Measurements from ENCODE around the gene TMEFF2. TPM values are rescaled to one million over a fixed set of nuclear protein-coding genes. Genes with fewer than 3 reads are reported as not detected.
"Not testable (repeated sequence)": the region's sequence is repeated elsewhere in the genome, so short reads cannot be mapped to it uniquely, and the experiment has no call there.

TMEFF2 gene
- total RNA-seq, 1 donor from 2014 or later: 0.16 TPM

DNA sequence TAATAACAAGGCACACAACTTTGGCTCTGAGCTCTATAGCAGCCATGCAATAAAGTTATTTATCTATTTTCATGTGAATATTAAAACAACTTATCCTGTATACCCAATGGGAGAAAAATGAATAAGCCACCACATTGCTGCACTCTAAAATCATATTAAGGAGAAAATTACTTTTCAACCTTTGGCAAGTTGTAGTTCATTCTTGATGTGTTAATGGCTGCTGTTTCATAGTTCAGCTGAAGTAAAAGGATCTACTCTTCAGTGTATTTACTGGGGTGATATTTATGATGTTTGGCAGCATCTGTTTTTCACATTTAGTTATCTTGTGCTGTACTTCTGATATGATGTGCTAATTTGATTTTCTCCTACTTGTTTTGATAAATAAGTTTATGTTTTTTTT lies 71.8 kb downstream of the TMEFF2 start:
- intact Hi-C loops (cut with micrococcal nuclease): no loop called here
- H3K27me3 ChIP-seq (ENCODE audit: low read depth): no peaks in the 10 kb centered on the region
- no peak overlapping the region for H3K4me3 ChIP-seq
- H3K36me3 ChIP-seq: no peaks in the 10 kb centered on the region
- H3K4me1 ChIP-seq: peaks cover 16% of the 10 kb centered on the region
- TF ChIP-seq, protein P1, sequence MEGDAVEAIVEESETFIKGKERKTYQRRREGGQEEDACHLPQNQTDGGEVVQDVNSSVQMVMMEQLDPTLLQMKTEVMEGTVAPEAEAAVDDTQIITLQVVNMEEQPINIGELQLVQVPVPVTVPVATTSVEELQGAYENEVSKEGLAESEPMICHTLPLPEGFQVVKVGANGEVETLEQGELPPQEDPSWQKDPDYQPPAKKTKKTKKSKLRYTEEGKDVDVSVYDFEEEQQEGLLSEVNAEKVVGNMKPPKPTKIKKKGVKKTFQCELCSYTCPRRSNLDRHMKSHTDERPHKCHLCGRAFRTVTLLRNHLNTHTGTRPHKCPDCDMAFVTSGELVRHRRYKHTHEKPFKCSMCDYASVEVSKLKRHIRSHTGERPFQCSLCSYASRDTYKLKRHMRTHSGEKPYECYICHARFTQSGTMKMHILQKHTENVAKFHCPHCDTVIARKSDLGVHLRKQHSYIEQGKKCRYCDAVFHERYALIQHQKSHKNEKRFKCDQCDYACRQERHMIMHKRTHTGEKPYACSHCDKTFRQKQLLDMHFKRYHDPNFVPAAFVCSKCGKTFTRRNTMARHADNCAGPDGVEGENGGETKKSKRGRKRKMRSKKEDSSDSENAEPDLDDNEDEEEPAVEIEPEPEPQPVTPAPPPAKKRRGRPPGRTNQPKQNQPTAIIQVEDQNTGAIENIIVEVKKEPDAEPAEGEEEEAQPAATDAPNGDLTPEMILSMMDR (IDR thresholded peaks at IDR 0.05; ENCODE audit: borderline replicate concordance): no peak
- H3K9me3 ChIP-seq (replicated peaks): peaks cover 2% of the 10 kb centered on the region
- DNase-seq: no peak
- no peak overlapping the region for H3K27ac ChIP-seq (replicated peaks)

DNA sequence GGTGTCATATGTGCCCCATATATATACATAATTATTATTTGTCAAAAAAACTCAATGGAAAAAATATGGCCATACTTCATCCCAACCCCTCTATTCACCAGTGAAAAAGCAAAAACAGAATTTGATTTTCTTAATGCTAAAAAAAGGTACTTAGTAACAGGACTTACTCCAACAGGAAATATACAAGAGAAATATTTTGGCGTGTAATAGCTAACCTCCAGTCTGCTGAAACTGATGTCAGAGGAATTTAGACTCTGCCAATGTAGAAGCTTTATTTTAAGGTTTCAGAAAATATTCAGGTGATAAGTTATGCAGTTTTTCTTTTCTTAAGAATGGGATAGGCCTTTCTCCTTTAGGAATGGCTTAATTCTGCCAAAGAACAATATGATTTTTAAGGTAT lies 72.6 kb downstream of the TMEFF2 start:
- DNase-seq: no peak
- Histone ChIP-seq H3K4me1 (peaks cover 16% of the 10 kb centered on the region), H3K4me3 (no peak overlapping the region), H3K36me3 (no peaks in the 10 kb centered on the region), H3K27ac (replicated peaks) (no peak overlapping the region), H3K27me3 (ENCODE audit: low read depth) (no peaks in the 10 kb centered on the region), H3K9me3 (replicated peaks) (peaks cover 9% of the 10 kb centered on the region)
- TF ChIP-seq, protein P1 (IDR thresholded peaks at IDR 0.05; ENCODE audit: borderline replicate concordance): no peak
- intact Hi-C loops (cut with micrococcal nuclease): no loop called here

DNA sequence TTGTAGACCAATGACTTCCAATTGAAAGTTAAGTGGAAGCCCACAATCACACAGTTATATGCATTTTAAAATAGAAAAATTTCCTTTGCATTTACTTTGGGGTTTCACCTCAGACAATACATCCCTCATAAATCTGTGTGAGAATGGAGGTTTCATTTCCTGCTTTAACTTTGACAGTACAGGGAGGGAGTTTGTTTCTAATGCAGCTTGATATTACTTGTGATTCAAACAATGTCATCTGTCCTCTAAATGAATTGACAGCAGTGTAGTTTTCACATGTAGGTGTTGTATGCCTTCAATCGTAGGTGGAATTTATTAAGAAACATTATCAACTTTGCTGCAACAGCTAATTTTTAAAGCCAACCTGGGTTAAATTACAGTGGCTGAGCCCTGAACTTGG lies 75.2 kb downstream of the TMEFF2 start:
- intact Hi-C loops (cut with micrococcal nuclease): no loop called here
- TF ChIP-seq, protein P1 (IDR thresholded peaks at IDR 0.05; ENCODE audit: borderline replicate concordance): no peak
- no peak overlapping the region for H3K27ac ChIP-seq (replicated peaks)
- H3K36me3 ChIP-seq: no peaks in the 10 kb centered on the region
- no peak for DNase-seq
- H3K4me3 ChIP-seq: no peak overlapping the region
- peaks cover 16% of the 10 kb centered on the region for H3K4me1 ChIP-seq
- no peaks in the 10 kb centered on the region for H3K27me3 ChIP-seq (ENCODE audit: low read depth)
- peaks cover 13% of the 10 kb centered on the region for H3K9me3 ChIP-seq (replicated peaks)

DNA sequence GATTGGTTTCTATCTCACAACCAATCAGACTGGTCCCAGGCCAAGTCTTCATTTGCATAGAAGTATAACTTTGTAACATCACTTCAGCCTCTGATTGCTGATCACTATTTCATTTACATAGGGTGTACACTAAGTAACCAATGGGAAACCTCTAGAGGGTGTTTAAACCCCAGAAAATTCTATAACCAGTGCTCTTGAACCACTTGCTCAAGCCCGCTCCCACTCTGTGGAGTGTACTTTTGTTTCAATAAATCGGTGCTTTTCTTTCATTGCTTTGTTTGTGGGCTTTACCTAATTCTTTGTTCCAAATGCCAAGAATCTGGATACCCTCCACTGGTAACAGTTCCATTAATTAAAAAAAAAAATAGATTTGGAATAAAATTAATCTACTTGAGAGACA lies 77.0 kb downstream of the TMEFF2 start:
- Histone ChIP-seq H3K9me3 (replicated peaks) (peaks cover 13% of the 10 kb centered on the region), H3K4me1 (peaks cover 5% of the 10 kb centered on the region), H3K27ac (replicated peaks) (no peak overlapping the region), H3K27me3 (ENCODE audit: low read depth) (no peaks in the 10 kb centered on the region), H3K4me3 (no peak overlapping the region), H3K36me3 (no peaks in the 10 kb centered on the region)
- TF ChIP-seq, protein P1 (IDR thresholded peaks at IDR 0.05; ENCODE audit: borderline replicate concordance): no peak
- no peak for DNase-seq
- intact Hi-C loops (cut with micrococcal nuclease): no loop called here

DNA sequence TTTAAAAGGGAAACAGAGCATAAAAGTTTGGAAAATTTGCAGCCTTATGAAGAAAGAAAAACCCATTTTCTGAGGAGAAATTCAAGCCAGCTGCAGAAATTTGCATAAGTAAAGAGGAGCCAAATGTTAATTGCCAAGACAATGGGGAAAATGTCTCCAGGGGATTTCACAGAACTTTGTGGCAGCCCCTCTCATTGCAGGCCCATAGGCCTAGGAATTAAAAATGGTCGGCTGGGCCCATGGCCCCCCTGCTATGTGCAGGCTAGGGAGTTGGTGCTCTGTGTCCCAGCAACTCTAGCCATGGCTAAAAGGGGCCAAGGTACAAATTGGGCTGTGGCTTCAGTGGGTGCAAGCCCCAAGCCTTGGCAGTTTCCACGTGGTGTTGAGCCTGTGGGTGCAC lies 83.2 kb downstream of the TMEFF2 start:
- DNase-seq; H3K27ac ChIP-seq (replicated peaks); H3K9me3 ChIP-seq (replicated peaks); H3K4me3 ChIP-seq; H3K27me3 ChIP-seq (ENCODE audit: low read depth); H3K36me3 ChIP-seq; H3K4me1 ChIP-seq; intact Hi-C loops (cut with micrococcal nuclease): not testable (repeated sequence)

DNA sequence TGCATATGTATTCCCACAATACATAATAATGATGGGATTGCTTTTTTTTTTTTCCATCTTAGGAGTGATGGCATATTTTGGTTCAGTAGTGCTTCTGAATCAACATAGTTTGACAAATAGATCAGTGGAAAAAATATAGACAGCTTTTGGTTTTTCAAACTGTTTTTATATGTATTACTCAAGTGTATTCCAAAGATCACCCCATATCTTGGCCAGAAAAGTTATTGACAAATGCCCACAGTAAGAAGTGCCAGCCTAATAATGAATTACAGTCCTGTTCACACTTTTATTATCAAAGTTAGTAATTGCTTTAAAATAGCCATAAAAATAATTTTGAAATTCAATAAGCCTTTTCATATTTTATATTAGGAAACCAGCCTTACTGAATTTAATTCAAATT lies 95.0 kb downstream of the TMEFF2 start:
- intact Hi-C loops (cut with micrococcal nuclease): no loop called here
- no peak overlapping the region for H3K4me3 ChIP-seq

More for the DNA sequence above, 95.0 kb downstream of the TMEFF2 start:
- DNase-seq: no peak
- H3K9me3 ChIP-seq (replicated peaks): no peaks in the 10 kb centered on the region
- H3K27ac ChIP-seq (replicated peaks): no peak overlapping the region
- no peaks in the 10 kb centered on the region for H3K36me3 ChIP-seq
- H3K4me1 ChIP-seq: no peaks in the 10 kb centered on the region
- TF ChIP-seq, protein P1 (IDR thresholded peaks at IDR 0.05; ENCODE audit: borderline replicate concordance): no peak
- no peaks in the 10 kb centered on the region for H3K27me3 ChIP-seq (ENCODE audit: low read depth)
